CD14-positive monocyte (primary cell): Measurements from ENCODE around the gene GBX1. TPM values are rescaled to one million over a fixed set of nuclear protein-coding genes. Genes with fewer than 3 reads are reported as not detected.

ENCODE experiments used
- DNase-seq, 3 donors: peaks; one replicate each; pipeline ENCODE4 v3.0.0-alpha.2; 2011 to 2022
- H2AFZ ChIP-seq: 2 replicates; pipeline ENCODE4 v1.6.0; 2012; ENCODE audit warnings: mild to moderate bottlenecking, low read depth, low read length, inconsistent platforms; ENCODE audit not compliant: insufficient read depth, poor library complexity, severe bottlenecking
- H3K27ac ChIP-seq, 2 donors: 1 replicate in 1 of 2; 2 replicates in 1 of 2; pipeline ENCODE4 v1.5.1; 2012 to 2013; ENCODE audit warnings: low read length in 2 of 2, control low read depth in 1 of 2, inconsistent platforms in 1 of 2, low read depth in 1 of 2, mild to moderate bottlenecking in 1 of 2
- H3K27me3 ChIP-seq, 2 donors: one replicate each; pipeline versions ENCODE4 v1.6.0 to v1.6.1; 2011 to 2013; ENCODE audit warnings: low read length in 2 of 2; ENCODE audit not compliant: control insufficient read depth in 2 of 2, insufficient read depth in 2 of 2
- H3K36me3 ChIP-seq, 2 donors: replicated peaks in 1 of 2; 1 replicate in 1 of 2; 2 replicates in 1 of 2; pipeline versions ENCODE4 v1.5.1 to v1.6.1; 2012 to 2013; ENCODE audit warnings: low read length in 2 of 2, control low read depth in 1 of 2, inconsistent platforms in 1 of 2, mild to moderate bottlenecking in 1 of 2; ENCODE audit not compliant: insufficient read depth in 2 of 2, control insufficient read depth in 1 of 2
- H3K4me1 ChIP-seq, 2 donors: 1 replicate in 1 of 2; 2 replicates in 1 of 2; pipeline versions ENCODE4 v1.5.1 to v1.6.1; 2012 to 2013; ENCODE audit warnings: low read length in 2 of 2, control low read depth in 1 of 2, inconsistent platforms in 1 of 2, mild to moderate bottlenecking in 1 of 2, moderate library complexity in 1 of 2; ENCODE audit not compliant: insufficient read depth in 2 of 2, control insufficient read depth in 1 of 2
- H3K4me2 ChIP-seq: replicated peaks from 2 replicates; pipeline ENCODE3; 2012; ENCODE audit warnings: low read length, moderate library complexity, mild to moderate bottlenecking; ENCODE audit not compliant: poor library complexity, severe bottlenecking; ENCODE audit errors: extremely low read depth
- H3K4me3 ChIP-seq, 3 experiments: fragments of 200-600 bp in 1 of 3; sonication (generic) in 1 of 3; replicated peaks in 1 of 3; 1 replicate in 2 of 3; 2 replicates in 1 of 3; pipeline ENCODE4 v1.5.1; 2011 to 2013; ENCODE audit warnings: low read length in 3 of 3, mild to moderate bottlenecking in 3 of 3, control low read depth in 2 of 3, low read depth in 2 of 3, inconsistent platforms in 1 of 3, moderate library complexity in 1 of 3
- H3K79me2 ChIP-seq: 2 replicates; pipeline ENCODE4 v1.6.0; 2012; ENCODE audit warnings: mild to moderate bottlenecking, control low read depth, inconsistent platforms, low read length, moderate library complexity; ENCODE audit not compliant: insufficient read depth
- H3K9ac ChIP-seq: 2 replicates; pipeline ENCODE4 v1.6.0; 2017; ENCODE audit warnings: low read length, mild to moderate bottlenecking; ENCODE audit not compliant: insufficient read depth, poor library complexity, severe bottlenecking
- H3K9me3 ChIP-seq, 2 donors: replicated peaks in 1 of 2; 1 replicate in 1 of 2; 2 replicates in 1 of 2; pipeline versions ENCODE4 v1.5.1 to v1.6.1; 2012 to 2013; ENCODE audit warnings: low read length in 2 of 2, control low read depth in 1 of 2; ENCODE audit not compliant: control insufficient read depth in 1 of 2, insufficient read depth in 1 of 2
- H4K20me1 ChIP-seq: 2 replicates; pipeline ENCODE4 v1.6.0; 2012; ENCODE audit warnings: mild to moderate bottlenecking, low read length, control low read depth, moderate library complexity; ENCODE audit not compliant: insufficient read depth
- H3K27ac Mint-ChIP-seq, 7 donors: one replicate each; pipeline ENCODE4 v1.8.0; 2020; ENCODE audit warnings: mild to moderate bottlenecking in 7 of 7, mixed read lengths in 7 of 7, moderate library complexity in 6 of 7, inconsistent platforms in 2 of 7
- H3K27me3 Mint-ChIP-seq, 3 donors: one replicate each; pipeline ENCODE4 v1.8.0; 2021 to 2022; ENCODE audit warnings: low read depth in 3 of 3, mild to moderate bottlenecking in 3 of 3, mixed read lengths in 3 of 3, moderate library complexity in 3 of 3, inconsistent platforms in 1 of 3
- H3K36me3 Mint-ChIP-seq, 2 donors: one replicate each; pipeline ENCODE4 v1.8.0; 2020; ENCODE audit warnings: mixed read lengths in 2 of 2, inconsistent platforms in 1 of 2, mild to moderate bottlenecking in 1 of 2
- H3K4me1 Mint-ChIP-seq: one replicate; pipeline ENCODE4 v1.8.0; 2020; ENCODE audit warnings: mild to moderate bottlenecking, mixed read lengths
- H3K4me3 Mint-ChIP-seq, 2 donors: one replicate each; pipeline ENCODE4 v1.8.0; 2020; ENCODE audit warnings: mild to moderate bottlenecking in 2 of 2, mixed read lengths in 2 of 2, moderate library complexity in 1 of 2
- H3K9me3 Mint-ChIP-seq, 7 donors: one replicate each; pipeline ENCODE4 v1.8.0; 2020 to 2022; ENCODE audit warnings: mixed read lengths in 7 of 7, mild to moderate bottlenecking in 6 of 7, moderate library complexity in 6 of 7, inconsistent platforms in 2 of 7
- WGBS: methylation state at CpG from one replicate; pipeline ENCODE4 v1.1.5; 2013; ENCODE audit warnings: missing lambda C conversion rate; ENCODE audit not compliant: insufficient coverage; 5-methylcytosine and 5-hydroxymethylcytosine counted together
- intact Hi-C, 2 donors: fragments of 100-400 bp; cut with micrococcal nuclease; formaldehyde crosslinking; loops; one replicate each; pipeline versions ENCODE4 v1.15.0 to v1.15.1; 2023
- polyA plus RNA-seq, 3 donors: library from polyadenylated mRNA; depleted of rRNA in 1 of 3; unstranded in 2 of 3; stranded (reverse) in 1 of 3; fragments of 300-500 nt in 2 of 3; fragments of >200 nt in 1 of 3; fragmentation: Illumina TruSeq in 2 of 3; gene quantifications; 1 replicate in 2 of 3; 2 replicates in 1 of 3; pipeline ENCODE4 v1.2.3, GENCODE V29; 2012 to 2021
- TF ChIP-seq, protein P1 (sequence below): fragments of 200-600 bp; IDR thresholded peaks from one replicate; pipeline ENCODE4 v1.8.0; 2022; ENCODE audit warnings: antibody characterized with exemption, mild to moderate bottlenecking

Gene GBX1
- polyA plus RNA-seq, 3 donors = not detected

DNA sequence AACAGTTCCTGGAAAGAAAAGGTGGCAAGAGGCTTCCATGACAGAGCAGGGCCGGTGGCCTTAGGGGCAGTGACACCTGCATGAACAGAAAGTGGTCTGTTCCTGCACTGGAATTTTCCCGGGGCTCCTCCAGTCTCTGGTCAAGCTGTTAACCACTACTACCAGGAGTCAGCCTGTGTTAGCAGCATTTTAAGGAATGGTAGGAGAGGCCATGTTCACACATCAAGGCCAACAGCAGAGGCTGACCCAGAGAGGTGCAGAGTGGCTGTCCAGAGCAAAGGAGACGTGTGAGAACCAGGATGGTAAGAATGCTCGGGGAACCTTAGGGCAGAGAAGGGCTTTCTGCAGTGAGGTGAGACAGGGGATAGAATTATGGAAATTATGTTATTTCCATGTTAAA lies 34.3 kb upstream of the GBX1 start:
- no peak for DNase-seq
- Mint-ChIP-seq H3K9me3 (peaks cover 0 to 4% (median 0%) of the 10 kb centered on the region in 7 donors), H3K36me3 (no peaks in the 10 kb centered on the region), H3K4me1 (no peaks in the 10 kb centered on the region), H3K27ac (peak overlapping the region in 1 of 7 donors; percentile 31), H3K4me3 (no peak overlapping the region), H3K27me3 (peaks cover 22 to 41% (median 24%) of the 10 kb centered on the region in 3 donors)
- H2AFZ ChIP-seq = no peak overlapping the region
- intact Hi-C loops = no loop called here
- 97% methylated on average over 3 of the region's 4 CpGs for WGBS
- H3K9me3 ChIP-seq = no peaks in the 10 kb centered on the region
- H3K27me3 ChIP-seq = peaks cover under 1 to 7% of the 10 kb centered on the region in 2 donors
- H3K79me2 ChIP-seq = no peaks in the 10 kb centered on the region
- no peaks in the 10 kb centered on the region for H4K20me1 ChIP-seq
- H3K27ac ChIP-seq = no peak overlapping the region
- H3K4me1 ChIP-seq = no peaks in the 10 kb centered on the region
- no peak overlapping the region for H3K4me3 ChIP-seq
- no peak overlapping the region for H3K4me2 ChIP-seq
- no peak overlapping the region for H3K9ac ChIP-seq
- H3K36me3 ChIP-seq = no peaks in the 10 kb centered on the region
- TF ChIP-seq, protein P1, sequence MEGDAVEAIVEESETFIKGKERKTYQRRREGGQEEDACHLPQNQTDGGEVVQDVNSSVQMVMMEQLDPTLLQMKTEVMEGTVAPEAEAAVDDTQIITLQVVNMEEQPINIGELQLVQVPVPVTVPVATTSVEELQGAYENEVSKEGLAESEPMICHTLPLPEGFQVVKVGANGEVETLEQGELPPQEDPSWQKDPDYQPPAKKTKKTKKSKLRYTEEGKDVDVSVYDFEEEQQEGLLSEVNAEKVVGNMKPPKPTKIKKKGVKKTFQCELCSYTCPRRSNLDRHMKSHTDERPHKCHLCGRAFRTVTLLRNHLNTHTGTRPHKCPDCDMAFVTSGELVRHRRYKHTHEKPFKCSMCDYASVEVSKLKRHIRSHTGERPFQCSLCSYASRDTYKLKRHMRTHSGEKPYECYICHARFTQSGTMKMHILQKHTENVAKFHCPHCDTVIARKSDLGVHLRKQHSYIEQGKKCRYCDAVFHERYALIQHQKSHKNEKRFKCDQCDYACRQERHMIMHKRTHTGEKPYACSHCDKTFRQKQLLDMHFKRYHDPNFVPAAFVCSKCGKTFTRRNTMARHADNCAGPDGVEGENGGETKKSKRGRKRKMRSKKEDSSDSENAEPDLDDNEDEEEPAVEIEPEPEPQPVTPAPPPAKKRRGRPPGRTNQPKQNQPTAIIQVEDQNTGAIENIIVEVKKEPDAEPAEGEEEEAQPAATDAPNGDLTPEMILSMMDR = no peak

DNA sequence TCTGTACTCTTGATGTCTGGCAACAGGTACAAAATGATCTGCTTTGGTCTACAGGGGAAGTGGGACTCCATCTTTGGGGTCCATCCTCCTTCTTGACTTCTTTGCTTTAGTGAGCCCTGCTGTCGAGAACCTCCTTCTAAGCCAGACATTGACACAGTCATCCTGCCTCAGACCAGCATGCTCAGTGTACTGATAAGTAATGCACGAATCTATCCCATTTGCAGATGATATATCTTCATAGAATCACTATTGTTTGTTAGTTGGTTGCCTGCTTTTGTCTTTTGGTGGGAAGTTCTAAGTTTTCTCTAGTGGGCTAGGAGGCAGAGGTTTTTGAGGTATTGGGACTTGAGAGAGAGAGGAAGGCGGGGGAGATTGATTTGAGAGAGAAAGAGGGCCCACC lies 33.9 kb upstream of the GBX1 start:
- Histone ChIP-seq H3K4me3 (no peak overlapping the region), H3K36me3 (no peaks in the 10 kb centered on the region), H4K20me1 (no peaks in the 10 kb centered on the region), H3K9me3 (no peaks in the 10 kb centered on the region), H3K27me3 (peaks cover 0 to 5% of the 10 kb centered on the region in 2 donors), H3K4me2 (no peak overlapping the region), H3K79me2 (no peaks in the 10 kb centered on the region), H2AFZ (no peak overlapping the region), H3K27ac (no peak overlapping the region), H3K9ac (no peak overlapping the region), H3K4me1 (no peaks in the 10 kb centered on the region)
- 100% methylated on average over 3 of the region's 3 CpGs for WGBS
- no peak overlapping the region for H3K4me3 Mint-ChIP-seq
- intact Hi-C loops = no loop called here
- H3K27ac Mint-ChIP-seq = peak overlapping the region in 1 of 7 donors; percentile 31
- TF ChIP-seq, protein P1 = no peak
- no peaks in the 10 kb centered on the region for H3K36me3 Mint-ChIP-seq
- peaks cover 0 to 4% (median 0%) of the 10 kb centered on the region in 7 donors for H3K9me3 Mint-ChIP-seq
- peaks cover 19 to 37% (median 20%) of the 10 kb centered on the region in 3 donors for H3K27me3 Mint-ChIP-seq
- no peaks in the 10 kb centered on the region for H3K4me1 Mint-ChIP-seq
- no peak for DNase-seq
